IMR-90 (cell line): Measurements from ENCODE around the gene OR10AD1.

Experiments used
- CHD1 ChIP-seq: IDR thresholded peaks from 2 replicates; pipeline ENCODE4 v1.6.1; 2012; ENCODE audit warnings: low read depth, low read length, improper control_type of control experiment
- CTCF ChIP-seq: conservative IDR thresholded peaks from 2 replicates; pipeline ENCODE4 v1.5.1; 2012; ENCODE audit warnings: mild to moderate bottlenecking, low read depth, low read length, improper control_type of control experiment
- ELK1 ChIP-seq: fragments of 150-350 bp; IDR thresholded peaks from 2 replicates; pipeline ENCODE4 v1.6.1; 2016; ENCODE audit warnings: low read depth, mild to moderate bottlenecking, low read length, moderate library complexity, borderline replicate concordance
- MAZ ChIP-seq: IDR thresholded peaks from 2 replicates; pipeline ENCODE4 v1.6.1; 2012; ENCODE audit warnings: low read depth, mild to moderate bottlenecking, low read length, improper control_type of control experiment, moderate library complexity, borderline replicate concordance
- POLR2A ChIP-seq: IDR thresholded peaks from 2 replicates; pipeline ENCODE4 v1.6.1; 2012; ENCODE audit warnings: mild to moderate bottlenecking, low read depth, low read length
- RAD21 ChIP-seq: IDR thresholded peaks from 2 replicates; pipeline ENCODE4 v1.6.1; 2012; ENCODE audit warnings: low read length, improper control_type of control experiment
- RCOR1 ChIP-seq: IDR thresholded peaks from 2 replicates; pipeline ENCODE4 v1.6.1; 2012; ENCODE audit warnings: mild to moderate bottlenecking, low read length, improper control_type of control experiment; ENCODE audit not compliant: insufficient replicate concordance
- USF2 ChIP-seq: fragments of 150-350 bp; IDR thresholded peaks from 2 replicates; pipeline ENCODE4 v1.6.1; 2017; ENCODE audit warnings: mild to moderate bottlenecking, antibody characterized with exemption, low read length, low read depth

- TF ChIP-seq CTCF (no peak), RCOR1 (no peak), RAD21 (no peak), CHD1 (no peak), POLR2A (no peak), MAZ (no peak), USF2 (no peak), ELK1 (no peak)
Measured at GRCh38 chr12:48191096-48191495, 12.0 kb downstream of the OR10AD1 start.
